B cell (primary cell): Measurements from ENCODE around the gene SPPL3.

Source experiments
- CTCF ChIP-seq: fragments of 200-600 bp; IDR thresholded peaks from one replicate; pipeline ENCODE4 v1.8.0; 2022; ENCODE audit warnings: antibody characterized with exemption, mild to moderate bottlenecking
- EZH2 ChIP-seq: IDR thresholded peaks from 2 replicates; pipeline ENCODE4 v1.6.1; 2012; ENCODE audit warnings: borderline replicate concordance, low read depth, mild to moderate bottlenecking, moderate library complexity, low read length; ENCODE audit not compliant: insufficient read depth, poor library complexity, severe bottlenecking

- TF ChIP-seq EZH2, result no peak
- TF ChIP-seq CTCF, result no peak
These were observed 89.8 kb downstream of the SPPL3 start for GRCh38 chr12:120814203-120814902.
